Astrocyte (in vitro differentiated cells and primary cell): ENCODE data around the gene SWT1.

Experiments
- CTCF ChIP-seq: IDR thresholded peaks from 2 replicates; pipeline ENCODE4 v1.5.1; 2011; ENCODE audit warnings: low read depth, mild to moderate bottlenecking, inconsistent platforms, low read length, moderate library complexity; ENCODE audit not compliant: insufficient read depth
- EZH2 ChIP-seq: IDR thresholded peaks from 2 replicates; pipeline ENCODE4 v1.6.1; 2012; ENCODE audit warnings: mild to moderate bottlenecking, low read length, inconsistent platforms; ENCODE audit not compliant: insufficient read depth

- TF ChIP-seq CTCF (no peak), EZH2 (no peak)
Observed at GRCh38 chr1:185144233-185144632, 12.7 kb upstream of the SWT1 start.
